ENCODE results near the gene TRIL.
A peak's percentile ranks its signal among the peaks of the same experiment; 100 is the strongest.

TRIL gene

DNA sequence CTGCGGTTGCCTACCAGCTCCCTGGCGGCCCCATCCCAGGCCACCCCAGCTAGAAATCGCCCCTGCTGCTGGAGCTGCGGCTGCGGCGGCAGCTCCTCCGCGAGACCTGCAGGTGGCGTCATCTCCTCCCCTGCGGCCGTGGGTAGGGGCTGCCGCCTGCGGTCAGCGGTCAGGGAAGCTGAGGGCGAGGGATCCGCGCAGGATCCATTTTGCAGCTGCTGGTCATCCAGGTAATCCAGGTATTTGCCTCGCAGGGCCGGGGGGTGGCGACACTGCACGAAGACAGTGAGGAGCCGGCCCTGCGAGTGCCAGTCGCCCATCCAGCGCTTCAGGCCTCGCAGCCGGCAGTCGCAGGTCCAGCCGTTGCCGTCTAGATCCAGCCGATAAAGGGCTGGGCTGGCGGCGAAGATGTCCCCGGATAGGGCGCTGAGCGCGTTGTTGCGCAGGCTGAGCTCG is 1.5 kb downstream of the TRIL start:
- H3K9me3 Mint-ChIP-seq = no peaks in the 10 kb centered on the region
- peak; percentile 79 for DNase-seq
- peak overlapping the region; percentile 89 for H3K4me3 Mint-ChIP-seq
- H3K4me1 Mint-ChIP-seq = peaks cover 59% of the 10 kb centered on the region
- TF ChIP-seq CTCF (IDR thresholded peaks at IDR 0.05) = peak; percentile 57
- H3K36me3 Mint-ChIP-seq (ENCODE audit: low read depth) = peaks cover 21% of the 10 kb centered on the region
- H3K27me3 Mint-ChIP-seq (ENCODE audit: low read depth, poor library complexity) = peaks cover 21% of the 10 kb centered on the region
- H3K27ac Mint-ChIP-seq = no peak overlapping the region

DNA sequence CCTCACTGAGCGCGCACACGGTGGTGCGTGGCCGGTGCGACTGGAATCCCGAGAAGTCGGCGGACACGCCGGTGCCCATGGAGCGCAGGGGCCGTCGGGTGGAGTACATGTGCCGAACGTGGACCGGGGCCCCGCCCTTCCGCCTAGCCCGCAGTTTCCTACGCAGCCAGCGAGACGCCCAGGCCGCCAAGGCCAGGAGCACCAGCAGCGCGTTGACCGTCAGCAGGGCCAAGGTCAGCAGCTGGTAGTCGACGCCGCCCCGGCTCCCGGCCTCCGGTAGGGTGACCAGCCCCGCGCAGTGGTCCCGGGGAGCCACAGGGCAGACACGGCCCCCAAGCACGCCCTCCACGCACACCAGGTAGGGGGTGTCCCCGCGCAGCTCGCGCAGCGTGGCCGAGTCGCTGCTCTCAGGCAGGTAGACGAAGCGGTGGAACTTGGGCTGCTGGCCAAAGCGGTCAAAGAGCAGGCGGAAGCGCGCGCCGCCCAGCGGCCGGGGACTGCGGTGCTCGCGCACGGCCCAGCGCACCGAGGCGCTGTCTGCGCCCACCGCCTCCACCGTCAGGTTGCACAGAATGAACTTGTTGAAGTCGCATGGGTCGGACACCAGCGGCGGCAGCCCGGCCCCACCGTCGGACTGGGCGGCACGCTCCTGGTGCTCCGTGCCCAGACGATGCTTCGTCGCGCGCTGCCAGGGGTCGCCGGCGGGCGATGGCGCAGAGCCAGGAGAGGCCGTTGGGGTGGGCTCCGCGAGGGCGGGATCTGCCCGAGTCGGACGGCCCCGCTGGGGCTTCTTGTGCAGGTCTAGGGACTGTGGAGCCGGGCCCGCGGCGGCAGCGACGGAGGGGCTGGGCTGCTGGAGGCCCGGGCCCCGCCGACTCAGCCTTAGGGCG is 2.2 kb downstream of the TRIL start:
- H3K4me1 Mint-ChIP-seq = peaks cover 56% of the 10 kb centered on the region
- peaks cover 17% of the 10 kb centered on the region for H3K27me3 Mint-ChIP-seq (ENCODE audit: low read depth, poor library complexity)
- peak overlapping the region; percentile 77 for H3K4me3 Mint-ChIP-seq
- peak; percentile 81 for DNase-seq
- H3K9me3 Mint-ChIP-seq = no peaks in the 10 kb centered on the region
- peaks cover 27% of the 10 kb centered on the region for H3K36me3 Mint-ChIP-seq (ENCODE audit: low read depth)
- TF ChIP-seq CTCF (IDR thresholded peaks at IDR 0.05) = peak; percentile 37
- no peak overlapping the region for H3K27ac Mint-ChIP-seq

DNA sequence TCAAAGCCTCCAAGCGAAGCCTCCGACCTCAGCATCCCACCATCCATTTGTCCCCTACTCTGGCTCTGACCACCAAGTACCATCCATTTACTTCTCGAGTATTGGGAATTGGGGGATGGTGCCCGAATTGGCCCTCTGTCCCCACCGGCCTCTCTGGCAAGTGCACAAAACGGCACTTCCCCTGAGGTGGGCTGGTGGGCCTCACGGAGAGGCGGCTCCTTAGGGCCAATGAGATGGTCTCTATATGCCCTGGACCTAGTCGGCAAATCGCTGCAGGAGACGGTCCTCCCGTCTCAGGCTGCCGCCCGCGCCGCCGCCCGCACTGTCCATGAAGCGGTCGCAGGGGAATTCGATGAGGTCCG is 2.8 kb downstream of the TRIL start:
- no peak overlapping the region for H3K27ac Mint-ChIP-seq
- peaks cover 16% of the 10 kb centered on the region for H3K27me3 Mint-ChIP-seq (ENCODE audit: low read depth, poor library complexity)
- H3K9me3 Mint-ChIP-seq = no peaks in the 10 kb centered on the region
- H3K4me3 Mint-ChIP-seq = peak overlapping the region; percentile 66
- peaks cover 30% of the 10 kb centered on the region for H3K36me3 Mint-ChIP-seq (ENCODE audit: low read depth)
- peaks cover 51% of the 10 kb centered on the region for H3K4me1 Mint-ChIP-seq
- no peak for DNase-seq
- TF ChIP-seq CTCF (IDR thresholded peaks at IDR 0.05) = no peak

DNA sequence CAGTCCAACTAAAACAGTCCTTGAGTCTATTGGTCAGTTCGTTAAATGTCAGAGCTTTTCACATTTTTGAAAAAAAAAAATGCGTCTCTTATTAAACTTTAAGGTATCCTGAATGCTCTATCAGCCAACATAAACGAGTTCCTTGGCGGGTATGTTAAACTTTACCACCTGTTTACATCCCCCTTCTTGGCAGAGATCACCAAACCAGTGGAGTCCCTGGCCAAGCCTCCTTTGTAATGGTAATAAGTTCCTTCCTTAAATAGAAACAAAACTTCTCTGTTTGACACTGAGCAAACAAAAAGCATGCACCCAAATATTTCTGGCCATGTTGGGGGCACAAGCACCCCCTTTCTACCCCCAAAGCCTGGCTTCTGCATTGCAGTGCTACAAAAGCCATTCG is 3.2 kb downstream of the TRIL start:
- TF ChIP-seq CTCF (IDR thresholded peaks at IDR 0.05) = no peak
- no peak for DNase-seq
- H3K36me3 Mint-ChIP-seq (ENCODE audit: low read depth) = peaks cover 32% of the 10 kb centered on the region
- H3K4me3 Mint-ChIP-seq = peak overlapping the region; percentile 66
- H3K4me1 Mint-ChIP-seq = peaks cover 51% of the 10 kb centered on the region
- peaks cover 16% of the 10 kb centered on the region for H3K27me3 Mint-ChIP-seq (ENCODE audit: low read depth, poor library complexity)
- no peak overlapping the region for H3K27ac Mint-ChIP-seq
- no peaks in the 10 kb centered on the region for H3K9me3 Mint-ChIP-seq

GRCh38 chr7:28954471-28954870 is 3.7 kb downstream of the TRIL start:
- Mint-ChIP-seq H3K4me3 (peak overlapping the region; percentile 45), H3K27ac (no peak overlapping the region), H3K36me3 (ENCODE audit: low read depth) (peaks cover 37% of the 10 kb centered on the region), H3K9me3 (peaks cover 4% of the 10 kb centered on the region), H3K4me1 (peaks cover 50% of the 10 kb centered on the region), H3K27me3 (ENCODE audit: low read depth, poor library complexity) (peaks cover 16% of the 10 kb centered on the region)
- no peak for TF ChIP-seq CTCF (IDR thresholded peaks at IDR 0.05)
- DNase-seq = no peak

DNA sequence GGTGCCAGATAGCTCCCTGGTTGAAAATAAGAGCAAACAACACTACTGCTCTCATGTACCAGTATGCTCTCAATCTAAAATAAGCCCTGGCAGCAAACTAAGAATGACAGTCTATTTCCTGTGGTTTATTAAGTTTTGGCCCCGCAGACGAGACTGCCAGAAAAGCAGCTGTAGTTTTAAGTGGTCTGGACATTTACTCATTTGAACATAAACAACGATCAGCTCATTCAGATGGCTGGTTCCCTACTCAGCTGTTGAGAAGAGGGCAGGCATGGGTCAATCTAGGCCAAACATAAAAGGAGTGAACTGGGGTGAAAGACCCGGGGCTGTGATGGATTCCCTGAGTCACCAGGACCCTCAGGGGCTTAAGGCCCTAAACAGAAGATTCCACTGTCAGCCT is 4.5 kb downstream of the TRIL start:
- Mint-ChIP-seq H3K27ac (no peak overlapping the region), H3K9me3 (peaks cover 5% of the 10 kb centered on the region), H3K27me3 (ENCODE audit: low read depth, poor library complexity) (peaks cover 12% of the 10 kb centered on the region)

More for the DNA sequence above, 4.5 kb downstream of the TRIL start:
- no peak for TF ChIP-seq CTCF (IDR thresholded peaks at IDR 0.05)
- no peak for DNase-seq
- peaks cover 42% of the 10 kb centered on the region for H3K4me1 Mint-ChIP-seq
- peaks cover 37% of the 10 kb centered on the region for H3K36me3 Mint-ChIP-seq (ENCODE audit: low read depth)
- H3K4me3 Mint-ChIP-seq = peak overlapping the region; percentile 45

Data from nephron progenitor cell (in vitro differentiated cells).